GM12878 (cell line): ENCODE data around the gene ZNF248. TPM values are rescaled to one million over a fixed set of nuclear protein-coding genes. Genes with fewer than 3 reads are reported as not detected.
A peak's percentile ranks its signal among the peaks of the same experiment; 100 is the strongest.

Experiments
- ATAC-seq: fragments of 200-7000 bp; cut with Tn5 transposase; 3 replicates; pipeline ENCODE4 v1.9.1; 2020; ENCODE audit warnings: mild to moderate bottlenecking, moderate library complexity
- BruUV-seq: library from RNA; stranded (reverse); fragments of 400-500 nt; replicated peaks from 2 replicates; lab custom pipeline; 2021; lab: Mats Ljungman, UMichigan
- CTCF ChIA-PET: fragments of 300-600 bp; sonication (Branson Sonifier 250); formaldehyde crosslinking; extraction: SDS; loops from one replicate; lab custom pipeline; 2021; ENCODE audit warnings: inconsistent platforms; lab: Yijun Ruan, JAX
- POLR2A ChIA-PET: fragments of 350-600 bp; formaldehyde crosslinking; extraction: SDS; loops from one replicate; lab custom pipeline; 2021; ENCODE audit warnings: inconsistent platforms; lab: Charles Lee
- RAD21 ChIA-PET: fragments of 300-600 bp; sonication (Branson Sonifier 250); formaldehyde crosslinking; loops from one replicate; lab custom pipeline; 2023; ENCODE audit warnings: antibody characterized with exemption; ENCODE audit not compliant: unreplicated experiment; lab: Charles Lee
- SMC1A ChIA-PET: fragments of 300-600 bp; sonication (Branson Sonifier 250); formaldehyde crosslinking; loops from one replicate; lab custom pipeline; 2023; ENCODE audit not compliant: unreplicated experiment, uncharacterized antibody; lab: Charles Lee
- DNase-seq: peaks from one replicate; pipeline ENCODE4 v3.0.0-alpha.2; 2011; ENCODE audit warnings: low read depth, low spot score
- FAIRE-seq: peaks from 3 replicates; lab custom pipeline; 2011; peaks lifted over from hg19 to GRCh38; lab: Jason Lieb, UNC
- H2AFZ ChIP-seq: 2 replicates; pipeline ENCODE4 v1.6.0; 2011; ENCODE audit warnings: low read depth, low read length, control low read depth; ENCODE audit not compliant: control insufficient read depth
- H3K27ac ChIP-seq: 2 replicates; pipeline ENCODE4 v1.5.1; 2011; ENCODE audit warnings: control low read depth; ENCODE audit not compliant: control insufficient read depth, insufficient read depth
- H3K27me3 ChIP-seq, 2 experiments: replicated peaks in 1 of 2; 2 replicates each; pipeline versions ENCODE4 v1.6.0 to v1.6.1; 2011; ENCODE audit warnings: low read length in 1 of 2; ENCODE audit not compliant: control insufficient read depth in 2 of 2, insufficient read depth in 2 of 2
- H3K36me3 ChIP-seq, 2 experiments: 2 replicates each; pipeline ENCODE4 v1.5.1; 2011; ENCODE audit warnings: low read length in 1 of 2; ENCODE audit not compliant: control insufficient read depth in 2 of 2, insufficient read depth in 2 of 2
- H3K4me1 ChIP-seq: 2 replicates; pipeline ENCODE4 v1.6.1; 2011; ENCODE audit warnings: mild to moderate bottlenecking, low read length, moderate library complexity, mixed read lengths; ENCODE audit not compliant: control insufficient read depth, insufficient read depth
- H3K4me2 ChIP-seq: 2 replicates; pipeline ENCODE4 v1.6.0; 2011; ENCODE audit warnings: control low read depth; ENCODE audit not compliant: control insufficient read depth, insufficient read depth
- H3K4me3 ChIP-seq: fragments of 200-600 bp; sonication (generic); 2 replicates; pipeline ENCODE4 v1.5.1; 2016
- H3K79me2 ChIP-seq: 2 replicates; pipeline ENCODE4 v1.6.0; 2011; ENCODE audit warnings: low read length; ENCODE audit not compliant: control insufficient read depth, insufficient read depth
- H3K9ac ChIP-seq: 2 replicates; pipeline ENCODE4 v1.8.0; 2011; ENCODE audit warnings: low read length, control low read depth, mixed read lengths; ENCODE audit not compliant: control insufficient read depth, insufficient read depth
- H3K9me3 ChIP-seq: replicated peaks from 3 replicates; pipeline ENCODE4 v1.5.1; 2011; ENCODE audit warnings: mild to moderate bottlenecking, low read length; ENCODE audit not compliant: control insufficient read depth, insufficient read depth
- H4K20me1 ChIP-seq: 2 replicates; pipeline ENCODE4 v1.6.0; 2011; ENCODE audit not compliant: control insufficient read depth, insufficient read depth
- BACH1 ChIP-seq: fragments of 450-650 bp; IDR thresholded peaks from 2 replicates; pipeline ENCODE4 v1.6.1; 2017; ENCODE audit warnings: mild to moderate bottlenecking, borderline replicate concordance
- CEBPB ChIP-seq, 2 experiments: fragments of 150-350 bp in 1 of 2; IDR thresholded peaks; 2 replicates each; pipeline ENCODE4 v1.6.1; 2012 to 2014; ENCODE audit warnings: low read depth in 2 of 2, low read length in 2 of 2, borderline replicate concordance in 1 of 2, inconsistent platforms in 1 of 2
- CREB1 ChIP-seq: IDR thresholded peaks from 2 replicates; pipeline ENCODE4 v1.6.1; 2012; ENCODE audit warnings: low read depth, mild to moderate bottlenecking, inconsistent platforms
- E2F8 ChIP-seq: fragments of 450-650 bp; IDR thresholded peaks from 2 replicates; pipeline ENCODE4 v1.6.1; 2018; ENCODE audit warnings: mild to moderate bottlenecking, low read depth, moderate library complexity; ENCODE audit not compliant: partially characterized antibody
- EZH2 ChIP-seq: IDR thresholded peaks from 2 replicates; pipeline ENCODE4 v1.6.1; 2012; ENCODE audit warnings: low read depth, mild to moderate bottlenecking, control low read depth, inconsistent platforms, low read length, borderline replicate concordance; ENCODE audit not compliant: control insufficient read depth
- FOXK2 ChIP-seq: fragments of 450-650 bp; IDR thresholded peaks from 2 replicates; pipeline ENCODE4 v1.6.1; 2017; ENCODE audit warnings: mild to moderate bottlenecking, moderate library complexity
- IKZF2 ChIP-seq, 2 experiments: fragments of 450-650 bp; IDR thresholded peaks; 2 replicates each; pipeline ENCODE4 v1.6.1; 2017; ENCODE audit warnings: mild to moderate bottlenecking in 2 of 2, moderate library complexity in 2 of 2
- IRF4 ChIP-seq: IDR thresholded peaks from 2 replicates; pipeline ENCODE4 v1.6.1; 2011; ENCODE audit warnings: low read depth, low read length
- PAX5 ChIP-seq: IDR thresholded peaks from 2 replicates; pipeline ENCODE4 v1.6.1; 2011; ENCODE audit warnings: low read depth, low read length, borderline replicate concordance
- PRDM15 ChIP-seq: fragments of 450-650 bp; formaldehyde crosslinking; IDR thresholded peaks from 2 replicates; pipeline ENCODE4 v1.4.0; 2020; ENCODE audit warnings: mild to moderate bottlenecking, moderate library complexity
- RB1 ChIP-seq: fragments of 450-650 bp; formaldehyde crosslinking; IDR thresholded peaks from 2 replicates; pipeline ENCODE4 v1.6.1; 2017; ENCODE audit warnings: mild to moderate bottlenecking, borderline replicate concordance
- RELB ChIP-seq: fragments of 450-650 bp; IDR thresholded peaks from 2 replicates; pipeline ENCODE4 v1.6.1; 2017; ENCODE audit warnings: low read depth, mild to moderate bottlenecking, moderate library complexity
- SP1 ChIP-seq: IDR thresholded peaks from one replicate; pipeline ENCODE4 v1.6.1; 2011; ENCODE audit warnings: low read depth, low read length
- STAT1 ChIP-seq: fragments of 450-650 bp; conservative IDR thresholded peaks from 2 replicates; pipeline ENCODE4 v1.6.1; 2014; ENCODE audit warnings: antibody characterized with exemption, mild to moderate bottlenecking
- WGBS: methylation state at CpG from one replicate; pipeline ENCODE4 v1.1.6; 2016; ENCODE audit warnings: low lambda C conversion rate; ENCODE audit not compliant: insufficient replicate concordance, insufficient coverage; ENCODE audit errors: missing lambda C conversion rate; 5-methylcytosine and 5-hydroxymethylcytosine counted together
- in situ Hi-C: fragments of 300-500 bp; cut with MboI; formaldehyde crosslinking; loops from 9 replicates; pipeline ENCODE4 v1.14.3; 2018; ENCODE audit warnings: mixed read lengths
- intact Hi-C: fragments of 100-400 bp; cut with micrococcal nuclease; formaldehyde crosslinking; loops from one replicate; pipeline ENCODE4 v1.14.2; 2022; ENCODE audit not compliant: unreplicated experiment
- polyA plus RNA-seq, 11 experiments: library from polyadenylated mRNA; depleted of rRNA in 4 of 11; unstranded in 6 of 11; stranded (reverse) in 5 of 11; fragments of >200 nt; fragmentation: Nextera tagmentation in 4 of 11; fragmentation: Illumina TruSeq in 1 of 11; extraction: Ambion mirVana in 4 of 11; extraction: Trizol in 1 of 11; gene quantifications; 1 replicate in 1 of 11; 2 replicates in 10 of 11; pipeline versions ENCODE4 v1.2.1 to v1.2.3, GENCODE V29; 2011 to 2016; ENCODE audit warnings: inconsistent platforms in 2 of 11, missing spikeins in 2 of 11, low read depth in 1 of 11
- total RNA-seq, 4 experiments: library from RNA; depleted of rRNA in 3 of 4; stranded (reverse); fragments of >200 nt in 3 of 4; fragmentation: Illumina TruSeq in 1 of 4; extraction: Trizol in 1 of 4; gene quantifications; 2 replicates each; pipeline versions ENCODE4 v1.2.1 to v1.2.3, GENCODE V29; 2013 to 2021

The ZNF248 gene
- total and polyA plus RNA-seq, 10 of the 15 experiments (the other 5 are each of a cell fraction or from before 2014, with no cell fraction given) = 2.0 to 16.3 (median 8.9) TPM

- no peak overlapping the region; the same call in 1 of the 2 replicates for H3K4me2 ChIP-seq
- no peaks in the 10 kb centered on the region for H3K36me3 ChIP-seq
- no peaks in the 10 kb centered on the region for H3K9me3 ChIP-seq
- DNase-seq (no peak), ATAC-seq (peak; percentile 78), FAIRE-seq (peak; percentile 82)
- ChIA-PET CTCF (interaction anchor here (0.8 to 1.6 kb wide), 3 partner anchors 8 to 111 kb away, joined by 3 to 6 read pairs (median 3); partner anchors contain the start of gene ZNF25), SMC1A (interaction anchor here (0.9 to 1.3 kb wide), 3 partner anchors 9 to 109 kb away, joined by 3 to 4 read pairs (median 4); partner anchors contain the start of gene ZNF248), RAD21 (no interaction called here), POLR2A (interaction anchor here (0.8 to 1.0 kb wide), 2 partner anchors 10 to 17 kb away, joined by 3 to 4 read pairs; no protein-coding TSS in a partner anchor)
- peak overlapping the region; percentile 52 for H3K27ac ChIP-seq
- intact Hi-C loops (no loop called here), in situ Hi-C loops (no loop called here)
- no peaks in the 10 kb centered on the region for H3K27me3 ChIP-seq
- no peaks in the 10 kb centered on the region for H4K20me1 ChIP-seq
- no peaks in the 10 kb centered on the region for H3K79me2 ChIP-seq
- no peak overlapping the region for H2AFZ ChIP-seq
- 23% methylated on average over 9 of the region's 9 CpGs for WGBS
- no peak overlapping the region for H3K4me3 ChIP-seq
- peak overlapping the region; percentile 17; the same call in 1 of the 2 replicates for H3K9ac ChIP-seq
- peaks cover 10% of the 10 kb centered on the region for H3K4me1 ChIP-seq
- BruUV-seq = no TSS peak
- TF ChIP-seq EZH2 (no peak), CEBPB (IDR thresholded peaks at IDR 0.05; ENCODE audit: borderline replicate concordance in 1 of 2, low read depth in 2 of 2, low read length in 2 of 2) (no peak), RELB (peak; percentile 80; the same call in 1 of the 2 replicates), E2F8 (no peak), FOXK2 (no peak), PAX5 (no peak; the same call in 1 of the 2 replicates), IRF4 (peak; percentile 56; the same call in 1 of the 2 replicates), SP1 (no peak), STAT1 (no peak), BACH1 (peak; percentile 58; the same call in 1 of the 2 replicates), RB1 (no peak), PRDM15 (CRISPR knock-in tag) (no peak), IKZF2 (IDR thresholded peaks at IDR 0.05) (peak; percentile 91), CREB1 (no peak)
Measured at GRCh38 chr10:37865957-37866803, 8.8 kb upstream of the ZNF248 start.
